Femur (tissue), 1 donor: ENCODE results near the gene BABAM2.
"Not testable (repeated sequence)": the region's sequence is repeated elsewhere in the genome, so short reads cannot be mapped to it uniquely, and the experiment has no call there.

Experiments
- DNase-seq: peaks from one replicate; pipeline ENCODE4 v3.0.0-alpha.2; 2017

The BABAM2 gene

GRCh38 chr2:27953077-27953476, 62.5 kb downstream of the BABAM2 start:
- no peak for DNase-seq

- peak; percentile 35 for DNase-seq
Measured at GRCh38 chr2:27954221-27954673, 63.7 kb downstream of the BABAM2 start.

- DNase-seq = peak; percentile 78
Measured at GRCh38 chr2:27954771-27955383, 64.3 kb downstream of the BABAM2 start.

DNA sequence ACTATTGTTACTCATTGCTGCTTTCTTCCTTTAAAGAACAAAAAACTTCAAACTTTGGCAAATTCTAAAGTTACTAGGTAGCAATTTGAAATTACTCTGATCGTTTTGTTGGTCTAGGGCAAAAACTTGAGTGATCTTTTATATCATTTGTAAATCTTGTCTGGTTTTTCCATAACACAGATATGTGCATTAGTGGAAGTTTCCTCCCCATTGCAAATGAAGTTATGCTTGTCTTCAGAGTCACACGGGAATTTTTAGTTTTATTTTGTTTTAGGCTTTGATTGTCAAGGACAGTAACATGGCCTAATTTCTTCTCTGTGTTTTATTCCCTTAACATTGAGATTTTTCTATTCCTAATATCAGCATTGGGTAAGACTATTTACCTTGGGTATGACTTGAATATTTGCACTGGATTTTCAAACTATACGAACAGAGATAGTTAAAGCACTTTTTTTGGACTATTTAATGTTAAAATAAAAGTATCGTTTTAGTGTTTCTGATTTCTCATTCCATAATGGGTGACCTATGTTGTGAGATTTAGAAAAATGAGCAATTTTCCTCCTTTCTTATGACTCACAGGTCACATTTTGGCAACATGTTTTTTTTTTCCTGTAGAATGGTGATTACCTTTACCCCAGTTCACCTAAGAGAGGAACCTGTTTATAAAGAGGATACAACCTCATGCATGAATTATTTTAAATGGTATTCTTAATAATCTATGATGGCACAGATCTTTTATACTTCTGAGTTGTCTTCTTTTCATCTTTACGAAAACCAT, 65.0 kb downstream of the BABAM2 start:
- DNase-seq = no peak

- no peak for DNase-seq
Measured at GRCh38 chr2:27956888-27957287, 66.4 kb downstream of the BABAM2 start.

DNA sequence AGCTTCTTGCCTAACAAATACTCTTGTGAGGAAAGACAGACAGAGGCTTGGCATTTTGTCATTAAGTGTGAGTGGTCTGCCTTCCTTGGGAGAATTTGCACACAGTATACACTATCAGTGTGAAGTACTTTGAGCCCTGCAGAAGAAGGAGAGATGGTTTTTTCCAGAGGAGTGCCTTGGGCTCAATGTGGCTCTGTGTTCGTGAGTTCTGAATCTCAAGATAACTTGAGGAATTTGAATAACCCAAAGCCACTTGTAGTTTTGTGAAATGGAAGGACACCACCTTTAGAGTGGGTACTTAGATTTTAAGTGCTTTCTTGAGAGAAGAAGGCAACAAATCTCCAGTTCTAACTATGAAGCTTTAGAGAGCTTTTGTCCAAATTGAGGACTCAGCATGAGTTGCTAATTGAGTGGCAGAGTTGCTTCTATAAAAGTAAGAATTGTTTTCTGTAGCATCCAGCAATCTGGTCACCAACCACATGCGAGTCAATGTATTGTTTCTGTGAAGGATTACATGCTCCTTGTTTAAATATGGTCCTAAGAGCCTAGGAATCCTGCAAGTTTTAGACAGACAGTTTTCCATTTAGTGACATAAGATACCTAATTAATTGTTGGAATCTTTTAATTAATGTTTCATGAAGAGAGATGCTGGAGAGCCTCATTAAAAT, 68.3 kb downstream of the BABAM2 start:
- no peak for DNase-seq

GRCh38 chr2:27959496-27959895, 69.0 kb downstream of the BABAM2 start:
- DNase-seq = peak; percentile 36

- DNase-seq = no peak
Measured at GRCh38 chr2:27960237-27960912, 69.8 kb downstream of the BABAM2 start.

DNA sequence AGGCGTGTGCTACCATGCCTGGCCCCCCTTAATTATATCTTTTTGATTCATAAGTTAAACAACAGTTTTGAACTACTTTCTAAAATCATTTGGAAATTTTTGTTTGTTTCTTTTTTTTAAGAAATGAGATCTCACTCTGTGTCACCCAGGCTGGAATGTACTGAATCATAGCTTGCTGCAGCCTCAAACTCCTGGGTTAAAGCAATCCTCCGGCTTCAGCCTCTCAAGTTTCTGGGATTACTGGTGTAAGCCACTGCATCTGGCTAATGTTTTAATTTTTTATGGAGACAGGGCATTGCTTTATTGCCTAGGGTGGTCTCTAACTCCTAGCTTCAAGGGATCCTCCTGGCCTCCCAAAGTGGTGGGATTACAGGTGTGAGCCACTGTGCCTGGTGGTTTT, 71.5 kb downstream of the BABAM2 start:
- DNase-seq = no peak

GRCh38 chr2:27963472-27963871, 72.9 kb downstream of the BABAM2 start:
- no peak for DNase-seq

- no peak for DNase-seq
Measured at GRCh38 chr2:27964067-27964466, 73.5 kb downstream of the BABAM2 start.

DNA sequence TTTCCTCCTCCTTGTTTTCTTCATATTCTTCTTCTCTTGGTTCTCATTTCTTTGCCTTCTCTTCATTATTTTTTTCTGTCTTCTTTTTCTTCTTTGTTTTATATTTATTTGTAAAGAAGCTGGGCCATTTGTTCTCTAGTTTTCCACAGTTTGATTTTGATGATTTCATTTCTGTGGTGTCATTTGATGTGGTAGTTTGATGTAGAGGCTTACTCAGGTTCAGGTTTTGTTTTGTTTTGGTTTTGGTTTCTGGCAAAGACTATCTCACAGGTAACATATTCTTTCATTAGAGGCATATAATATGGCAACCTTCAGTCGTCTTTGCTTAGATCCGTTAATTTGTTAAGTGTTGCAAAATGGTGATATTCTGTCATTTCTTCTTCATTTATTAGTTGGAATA, 75.3 kb downstream of the BABAM2 start:
- no peak for DNase-seq

DNA sequence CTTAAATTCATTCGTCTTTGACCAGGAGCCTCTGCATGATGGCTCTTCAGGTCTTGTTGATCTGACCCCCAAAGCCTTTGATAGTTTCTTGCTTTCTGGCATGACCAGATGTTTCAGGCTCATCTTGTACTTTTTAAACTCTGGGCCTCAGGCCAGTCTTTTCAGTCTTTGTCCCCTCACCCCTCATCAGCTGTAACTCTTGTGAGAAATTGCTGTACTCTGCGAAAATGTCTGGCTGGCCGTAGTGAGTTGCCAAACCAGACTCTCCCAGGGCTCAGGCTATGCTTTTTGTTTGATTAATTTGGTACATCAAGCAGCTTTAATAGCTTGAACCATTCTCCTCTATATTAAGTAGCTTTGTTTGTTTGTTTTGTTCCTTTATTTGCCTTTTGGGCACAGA, 75.9 kb downstream of the BABAM2 start:
- peak; percentile 53 for DNase-seq

DNA sequence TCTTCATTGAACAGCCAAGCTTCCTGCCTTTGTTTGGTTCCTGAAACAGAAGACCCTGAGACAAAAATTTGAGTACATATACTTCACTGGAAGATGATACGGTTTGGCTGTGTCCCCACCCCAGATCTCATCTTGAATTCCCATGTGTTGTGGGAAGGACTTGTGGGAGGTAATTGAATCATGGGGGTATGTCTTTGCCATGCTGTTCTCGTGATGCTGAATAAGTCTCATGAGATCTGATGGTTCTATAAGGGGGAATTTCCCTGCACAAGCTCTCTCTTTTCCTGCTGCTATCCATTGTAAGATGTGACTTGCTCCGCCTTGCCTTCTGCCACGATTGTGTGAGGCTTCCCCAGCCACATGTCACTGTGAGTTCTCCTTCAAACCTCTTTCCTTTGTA, 76.5 kb downstream of the BABAM2 start:
- no peak for DNase-seq

DNA sequence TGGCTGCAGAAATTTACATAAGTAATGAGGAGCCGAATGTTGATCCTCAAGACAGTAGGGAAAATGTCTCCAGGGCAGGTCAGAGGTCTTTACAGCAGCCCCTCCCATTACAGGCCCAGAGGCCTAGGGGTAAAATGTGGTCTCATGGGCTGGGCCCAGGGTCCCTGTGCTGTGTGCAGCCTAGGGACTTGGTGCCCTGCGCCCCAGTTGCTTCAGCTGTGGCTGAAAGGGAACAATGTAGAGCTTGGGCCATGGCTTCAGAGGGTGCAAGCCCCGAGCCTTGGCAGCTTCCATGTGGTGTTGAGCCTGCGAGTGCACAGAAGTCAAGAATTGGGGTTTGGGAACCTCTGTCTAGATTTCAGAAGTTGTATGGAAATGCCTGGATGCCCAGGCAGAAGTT, 77.5 kb downstream of the BABAM2 start:
- DNase-seq = not testable (repeated sequence)

- DNase-seq = not testable (repeated sequence)
Measured at GRCh38 chr2:27968957-27969356, 78.4 kb downstream of the BABAM2 start.

GRCh38 chr2:27972311-27972710, 81.8 kb downstream of the BABAM2 start:
- no peak for DNase-seq

GRCh38 chr2:27973592-27973991, 83.1 kb downstream of the BABAM2 start:
- no peak for DNase-seq

DNA sequence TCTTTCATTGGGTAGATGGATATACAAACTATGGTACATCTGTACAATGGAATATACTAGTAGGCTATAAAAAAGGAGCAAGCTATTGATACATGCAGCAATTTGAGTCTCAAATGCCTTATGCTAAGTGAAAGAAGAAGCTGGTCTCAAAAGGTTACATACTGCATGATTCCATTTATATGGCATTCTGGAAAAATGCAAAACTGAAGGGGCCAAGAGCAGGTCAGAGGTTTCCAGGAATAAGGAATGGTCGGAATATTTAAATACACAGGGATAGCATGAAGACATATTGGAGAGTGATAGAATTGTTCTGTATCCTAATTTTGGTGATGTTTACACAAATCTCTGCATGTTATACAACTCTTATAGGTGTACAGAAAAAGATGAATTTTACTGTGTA, 85.8 kb downstream of the BABAM2 start:
- no peak for DNase-seq

DNA sequence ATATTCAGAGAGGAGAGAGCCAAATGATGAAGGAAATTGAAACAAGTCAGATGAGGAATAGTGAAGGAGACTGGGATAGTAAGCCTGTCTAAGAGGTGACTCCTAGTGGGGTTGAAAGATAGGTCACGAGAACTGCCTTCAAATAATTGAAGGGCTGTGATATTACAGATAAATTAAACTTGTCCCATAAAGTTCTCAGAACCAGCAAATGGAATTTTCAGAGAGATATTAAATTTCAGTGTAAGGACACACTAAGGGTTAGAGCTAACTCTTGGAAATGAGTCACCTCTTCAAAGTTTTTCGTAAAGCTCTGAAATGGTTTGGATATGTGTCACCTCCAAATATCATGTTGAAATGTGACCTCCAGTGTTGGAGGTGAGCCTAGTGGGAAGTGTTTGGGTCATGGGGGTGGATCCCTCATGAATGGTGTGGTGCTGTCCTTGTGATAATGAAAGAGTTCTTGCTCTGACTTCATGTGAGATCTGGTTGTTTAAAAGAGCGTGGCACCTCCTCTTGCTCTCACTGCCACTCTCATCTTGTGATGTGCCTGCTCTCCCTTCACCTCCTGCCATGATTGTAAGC, 87.3 kb downstream of the BABAM2 start:
- DNase-seq = no peak

GRCh38 chr2:27978761-27979160, 88.2 kb downstream of the BABAM2 start:
- DNase-seq = not testable (repeated sequence)

DNA sequence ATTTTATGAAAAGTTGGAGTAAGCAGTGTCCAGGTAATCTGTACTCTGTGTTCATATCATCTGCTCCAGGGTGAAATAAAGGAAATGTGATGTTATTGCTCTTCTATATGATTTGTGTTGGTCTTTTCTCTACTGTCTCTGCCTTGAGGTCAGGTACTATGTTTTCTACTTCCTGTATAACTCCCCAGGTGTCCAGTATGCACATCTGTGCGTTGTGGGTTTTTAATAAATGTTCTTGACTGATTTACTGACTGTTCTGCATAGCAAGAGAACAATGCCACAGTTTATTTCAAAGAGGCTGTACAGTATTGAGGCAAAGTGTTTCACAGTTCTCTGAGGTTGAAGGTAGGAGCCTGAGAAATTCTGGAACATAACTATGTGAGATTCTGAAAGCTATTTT, 89.7 kb downstream of the BABAM2 start:
- DNase-seq = no peak

GRCh38 chr2:27984153-27984552, 93.6 kb downstream of the BABAM2 start:
- no peak for DNase-seq
